B cell (primary cell): ENCODE data around the gene COPB1. TPM values are rescaled to one million over a fixed set of nuclear protein-coding genes. Genes with fewer than 3 reads are reported as not detected.

Source experiments
- ATAC-seq: fragments of 200-7000 bp; cut with Tn5 transposase; one replicate; pipeline ENCODE4 v1.10.0; 2021; ENCODE audit warnings: low read depth, mild to moderate bottlenecking, moderate number of reproducible peaks, moderate library complexity
- CTCF ChIA-PET: fragments of 350-600 bp; sonication (Branson Sonifier 250); formaldehyde crosslinking; loops from one replicate; lab custom pipeline; 2021; ENCODE audit warnings: antibody characterized with exemption, inconsistent platforms; lab: Charles Lee
- POLR2A ChIA-PET: fragments of 350-600 bp; sonication (Branson Sonifier 250); formaldehyde crosslinking; loops from one replicate; lab custom pipeline; 2021; ENCODE audit warnings: antibody characterized with exemption; lab: Charles Lee
- DNase-seq: peaks from one replicate; pipeline ENCODE4 v3.0.0; 2013
- H2AFZ ChIP-seq: 2 replicates; pipeline ENCODE4 v1.6.1; 2012; ENCODE audit warnings: mild to moderate bottlenecking, low read depth, low read length; ENCODE audit not compliant: insufficient read depth, poor library complexity, severe bottlenecking
- H3K27ac ChIP-seq, 2 donors: 1 replicate in 1 of 2; 2 replicates in 1 of 2; pipeline ENCODE4 v1.5.1; 2012 to 2013; ENCODE audit warnings: low read length in 2 of 2, mild to moderate bottlenecking in 2 of 2, moderate library complexity in 1 of 2
- H3K27me3 ChIP-seq, 4 experiments: fragments of 200-600 bp in 1 of 4; sonication (generic) in 1 of 4; replicated peaks in 1 of 4; 1 replicate in 2 of 4; 2 replicates in 2 of 4; pipeline versions ENCODE4 v1.6.1 to v1.7.0; 2013 to 2016; ENCODE audit warnings: low read length in 3 of 4, mild to moderate bottlenecking in 2 of 4, mixed read lengths in 1 of 4, moderate library complexity in 1 of 4; ENCODE audit not compliant: insufficient read depth in 4 of 4, control insufficient read depth in 3 of 4; ENCODE audit errors: control extremely low read depth in 1 of 4
- H3K36me3 ChIP-seq, 2 experiments: replicated peaks in 1 of 2; 1 replicate in 1 of 2; 2 replicates in 1 of 2; pipeline versions ENCODE4 v1.6.1 to v1.7.1; 2013; ENCODE audit warnings: low read length in 1 of 2; ENCODE audit not compliant: insufficient read depth in 2 of 2, control insufficient read depth in 1 of 2; ENCODE audit errors: control extremely low read depth in 1 of 2, extremely low read depth in 1 of 2
- H3K4me1 ChIP-seq, 2 donors: fragments of 200-600 bp in 1 of 2; sonication (generic) in 1 of 2; 1 replicate in 1 of 2; 2 replicates in 1 of 2; pipeline versions ENCODE4 v1.5.1 to v1.6.1; 2013 to 2017; ENCODE audit warnings: low read length in 2 of 2; ENCODE audit not compliant: control insufficient read depth in 2 of 2, insufficient read depth in 2 of 2
- H3K4me2 ChIP-seq: replicated peaks from 2 replicates; pipeline ENCODE3; 2012; ENCODE audit warnings: mild to moderate bottlenecking, low read depth, low read length; ENCODE audit not compliant: poor library complexity, severe bottlenecking
- H3K4me3 ChIP-seq, 5 experiments: fragments of 200-600 bp in 1 of 5; sonication (generic) in 1 of 5; 1 replicate in 3 of 5; 2 replicates in 2 of 5; pipeline versions ENCODE4 v1.5.1 to v1.7.0; 2011 to 2016; ENCODE audit warnings: low read length in 4 of 5, mild to moderate bottlenecking in 4 of 5, low read depth in 2 of 5, control low read depth in 1 of 5, moderate library complexity in 1 of 5; ENCODE audit not compliant: insufficient read depth in 1 of 5; ENCODE audit errors: control extremely low read depth in 1 of 5, extremely low read depth in 1 of 5
- H3K79me2 ChIP-seq: fragments of 200-600 bp; sonication (generic); one replicate; pipeline ENCODE4 v1.6.0; 2016; ENCODE audit warnings: low read length; ENCODE audit not compliant: control insufficient read depth, insufficient read depth
- H3K9ac ChIP-seq: fragments of 200-600 bp; sonication (generic); 2 replicates; pipeline ENCODE4 v1.6.1; 2017; ENCODE audit warnings: mild to moderate bottlenecking, low read length, moderate library complexity
- H3K9me3 ChIP-seq, 3 donors: one replicate each; pipeline versions ENCODE4 v1.6.1 to v1.7.1; 2013; ENCODE audit warnings: low read length in 2 of 3; ENCODE audit not compliant: control insufficient read depth in 2 of 3, insufficient read depth in 1 of 3; ENCODE audit errors: control extremely low read depth in 1 of 3
- H4K20me1 ChIP-seq: 2 replicates; pipeline ENCODE4 v1.6.0; 2012; ENCODE audit warnings: mild to moderate bottlenecking, low read length; ENCODE audit not compliant: insufficient read depth, control insufficient read depth, poor library complexity, severe bottlenecking
- H3K27ac Mint-ChIP-seq: one replicate; pipeline ENCODE4 v1.8.0; 2021; ENCODE audit warnings: mixed read lengths
- H3K27me3 Mint-ChIP-seq: one replicate; pipeline ENCODE4 v1.8.0; 2021; ENCODE audit warnings: mixed read lengths
- H3K4me1 Mint-ChIP-seq: one replicate; pipeline ENCODE4 v1.8.0; 2021; ENCODE audit warnings: mixed read lengths
- H3K4me3 Mint-ChIP-seq: one replicate; pipeline ENCODE4 v1.8.0; 2021; ENCODE audit warnings: mixed read lengths
- H3K9me3 Mint-ChIP-seq: one replicate; pipeline ENCODE4 v1.8.0; 2022; ENCODE audit warnings: mixed read lengths; ENCODE audit not compliant: insufficient read depth
- EZH2 ChIP-seq: IDR thresholded peaks from 2 replicates; pipeline ENCODE4 v1.6.1; 2012; ENCODE audit warnings: borderline replicate concordance, low read depth, mild to moderate bottlenecking, moderate library complexity, low read length; ENCODE audit not compliant: insufficient read depth, poor library complexity, severe bottlenecking
- WGBS: methylation state at CpG from one replicate; pipeline ENCODE4 v1.1.5; 2013; ENCODE audit warnings: missing lambda C conversion rate; ENCODE audit not compliant: insufficient coverage; 5-methylcytosine and 5-hydroxymethylcytosine counted together
- intact Hi-C: fragments of 100-400 bp; cut with micrococcal nuclease; formaldehyde crosslinking; loops from one replicate; pipeline ENCODE4 v1.10.0; 2022
- polyA plus RNA-seq: library from polyadenylated mRNA; depleted of rRNA; stranded (reverse); fragments of >200 nt; gene quantifications from 2 replicates; pipeline ENCODE4 v1.2.3, GENCODE V29; 2012
- total RNA-seq, 2 donors: library from RNA; stranded (reverse); fragments of 120-200 nt in 1 of 2; gene quantifications; 1 replicate in 1 of 2; 2 replicates in 1 of 2; pipeline versions ENCODE4 v1.2.3 to v1.2.4, GENCODE V29; 2013 to 2022
- TF ChIP-seq, protein P1 (sequence below): fragments of 200-600 bp; IDR thresholded peaks from one replicate; pipeline ENCODE4 v1.8.0; 2022; ENCODE audit warnings: antibody characterized with exemption, mild to moderate bottlenecking

COPB1 gene
- total and polyA plus RNA-seq, 2 donors (not counting 1 experiment from before 2014, with no cell fraction given), result 32.0 to 80.2 TPM

DNA sequence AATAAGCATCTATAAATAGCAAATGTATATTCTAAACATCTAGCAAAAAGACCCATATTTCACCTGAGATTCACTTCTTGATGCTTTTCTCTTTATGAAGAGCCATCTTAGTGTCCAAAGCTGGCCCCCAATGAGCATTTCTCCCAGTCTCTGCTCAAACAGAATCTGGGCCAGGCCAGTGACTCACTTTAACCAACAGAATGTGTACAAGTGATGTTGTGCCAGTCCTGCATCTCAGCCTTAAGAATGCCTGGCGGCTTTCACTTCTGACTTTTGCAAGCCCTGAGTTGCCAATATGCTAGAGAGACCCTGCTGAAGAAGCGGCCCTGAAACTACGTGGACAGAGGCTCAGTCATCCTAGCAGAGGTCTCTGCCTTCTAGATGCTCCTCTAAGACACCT lies 6.9 kb upstream of the COPB1 start:
- H3K4me1 Mint-ChIP-seq, result no peaks in the 10 kb centered on the region
- no peaks in the 10 kb centered on the region for H3K27me3 Mint-ChIP-seq
- H3K4me3 ChIP-seq, result no peak overlapping the region
- H3K4me1 ChIP-seq, result no peaks in the 10 kb centered on the region
- H3K27me3 ChIP-seq, result no peaks in the 10 kb centered on the region
- H3K4me3 Mint-ChIP-seq, result no peak overlapping the region
- TF ChIP-seq, protein P1, sequence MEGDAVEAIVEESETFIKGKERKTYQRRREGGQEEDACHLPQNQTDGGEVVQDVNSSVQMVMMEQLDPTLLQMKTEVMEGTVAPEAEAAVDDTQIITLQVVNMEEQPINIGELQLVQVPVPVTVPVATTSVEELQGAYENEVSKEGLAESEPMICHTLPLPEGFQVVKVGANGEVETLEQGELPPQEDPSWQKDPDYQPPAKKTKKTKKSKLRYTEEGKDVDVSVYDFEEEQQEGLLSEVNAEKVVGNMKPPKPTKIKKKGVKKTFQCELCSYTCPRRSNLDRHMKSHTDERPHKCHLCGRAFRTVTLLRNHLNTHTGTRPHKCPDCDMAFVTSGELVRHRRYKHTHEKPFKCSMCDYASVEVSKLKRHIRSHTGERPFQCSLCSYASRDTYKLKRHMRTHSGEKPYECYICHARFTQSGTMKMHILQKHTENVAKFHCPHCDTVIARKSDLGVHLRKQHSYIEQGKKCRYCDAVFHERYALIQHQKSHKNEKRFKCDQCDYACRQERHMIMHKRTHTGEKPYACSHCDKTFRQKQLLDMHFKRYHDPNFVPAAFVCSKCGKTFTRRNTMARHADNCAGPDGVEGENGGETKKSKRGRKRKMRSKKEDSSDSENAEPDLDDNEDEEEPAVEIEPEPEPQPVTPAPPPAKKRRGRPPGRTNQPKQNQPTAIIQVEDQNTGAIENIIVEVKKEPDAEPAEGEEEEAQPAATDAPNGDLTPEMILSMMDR, result no peak
- TF ChIP-seq EZH2, result no peak
- H3K4me2 ChIP-seq, result no peak overlapping the region
- no peaks in the 10 kb centered on the region for H3K9me3 Mint-ChIP-seq
- peaks cover 13 to 69% of the 10 kb centered on the region in 2 experiments for H3K36me3 ChIP-seq
- no peak overlapping the region for H3K9ac ChIP-seq
- H3K27ac Mint-ChIP-seq, result no peak overlapping the region
- CTCF ChIA-PET, result no interaction called here
- ATAC-seq (no peak), DNase-seq (no peak)
- H3K9me3 ChIP-seq, result no peaks in the 10 kb centered on the region
- H2AFZ ChIP-seq, result no peak overlapping the region
- POLR2A ChIA-PET, result no interaction called here
- no peaks in the 10 kb centered on the region for H4K20me1 ChIP-seq
- 95% methylated on average over 3 of the region's 3 CpGs for whole genome bisulfite sequencing
- H3K79me2 ChIP-seq, result no peaks in the 10 kb centered on the region
- H3K27ac ChIP-seq, result no peak overlapping the region
- intact Hi-C loops, result no loop called here

DNA sequence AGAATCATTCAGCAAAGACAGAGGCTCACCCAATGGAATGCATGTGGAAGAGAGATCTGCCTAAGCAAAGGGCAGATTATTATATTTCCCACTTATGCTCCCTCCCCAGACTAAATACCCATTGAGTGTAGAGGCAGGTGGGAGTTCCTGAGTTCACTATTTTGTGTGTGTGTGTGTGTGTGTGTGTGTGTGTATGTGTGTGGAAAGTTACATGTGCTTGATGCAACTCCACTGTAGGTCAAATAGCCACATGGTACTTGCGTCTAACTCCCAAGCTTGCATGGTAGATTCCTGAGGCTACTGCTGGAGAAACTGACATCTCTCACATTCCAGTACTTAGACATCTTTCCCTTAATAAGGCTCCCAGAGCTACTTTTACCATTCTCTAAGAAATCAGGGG lies 3.4 kb upstream of the COPB1 start:
- H3K9ac ChIP-seq, result no peak overlapping the region
- peaks cover 6 to 10% of the 10 kb centered on the region in 2 donors for H3K4me1 ChIP-seq
- H3K27me3 Mint-ChIP-seq, result no peaks in the 10 kb centered on the region
- H3K27ac ChIP-seq, result no peak overlapping the region
- no peak overlapping the region for H2AFZ ChIP-seq
- CTCF ChIA-PET, result interaction anchor here (1.3 to 7.3 kb wide), 2 partner anchors 49 to 403 kb away, joined by 4 to 58 read pairs; no protein-coding TSS in a partner anchor
- DNase-seq, result no peak
- H3K79me2 ChIP-seq, result peaks cover 17% of the 10 kb centered on the region
- intact Hi-C loops, result loop anchor here (5.0 kb wide), 1 partner anchor 191 kb away; no protein-coding TSS in a partner anchor
- H4K20me1 ChIP-seq, result no peaks in the 10 kb centered on the region
- TF ChIP-seq EZH2, result no peak
- TF ChIP-seq, protein P1, result no peak
- no peak for ATAC-seq
- POLR2A ChIA-PET, result no interaction called here
- H3K36me3 ChIP-seq, result peaks cover 8 to 39% of the 10 kb centered on the region in 2 experiments
- H3K4me1 Mint-ChIP-seq, result peaks cover 17% of the 10 kb centered on the region
- H3K27me3 ChIP-seq, result no peaks in the 10 kb centered on the region
- no peaks in the 10 kb centered on the region for H3K9me3 Mint-ChIP-seq
- no peak overlapping the region for H3K4me3 Mint-ChIP-seq
- no peak overlapping the region for H3K27ac Mint-ChIP-seq
- H3K4me2 ChIP-seq, result no peak overlapping the region
- no CpG with 5 or more reads among the region's 1 CpG for whole genome bisulfite sequencing
- no peak overlapping the region for H3K4me3 ChIP-seq
- no peaks in the 10 kb centered on the region for H3K9me3 ChIP-seq
